Nephron (organoid): ENCODE measurements around the gene CACNA1C.
"Not testable (repeated sequence)": the region's sequence is repeated elsewhere in the genome, so short reads cannot be mapped to it uniquely, and the experiment has no call there.

ENCODE experiments used
- H3K27ac Mint-ChIP-seq, 3 experiments: 2 replicates each; pipeline ENCODE4 v1.8.0; 2020; ENCODE audit warnings: mixed read lengths in 3 of 3, mild to moderate bottlenecking in 2 of 3, moderate library complexity in 1 of 3
- H3K27me3 Mint-ChIP-seq: 2 replicates; pipeline ENCODE4 v1.8.0; 2021; ENCODE audit warnings: low read depth, mild to moderate bottlenecking, moderate library complexity, mixed read lengths
- H3K36me3 Mint-ChIP-seq: 2 replicates; pipeline ENCODE4 v1.8.0; 2020; ENCODE audit warnings: low read depth, mixed read lengths
- H3K4me1 Mint-ChIP-seq: 2 replicates; pipeline ENCODE4 v1.8.0; 2020; ENCODE audit warnings: mixed read lengths
- H3K4me3 Mint-ChIP-seq, 3 experiments: 2 replicates each; pipeline ENCODE4 v1.8.0; 2020; ENCODE audit warnings: mild to moderate bottlenecking in 3 of 3, mixed read lengths in 3 of 3, moderate library complexity in 2 of 3
- H3K9me3 Mint-ChIP-seq: 2 replicates; pipeline ENCODE4 v1.8.0; 2020; ENCODE audit warnings: mixed read lengths
- CTCF ChIP-seq, 3 experiments: fragments of 200-600 bp; sonication (generic); IDR thresholded peaks; one replicate each; pipeline ENCODE4 v1.5.0; 2021; ENCODE audit warnings: antibody characterized with exemption in 3 of 3; ENCODE audit not compliant: unreplicated experiment in 3 of 3

Gene CACNA1C

GRCh38 chr12:2248087-2248900, 195.5 kb downstream of the CACNA1C start:
- peak overlapping the region; percentile 67 to 89 (median 81) for H3K27ac Mint-ChIP-seq
- no peaks in the 10 kb centered on the region for H3K36me3 Mint-ChIP-seq
- peaks cover 13% of the 10 kb centered on the region for H3K27me3 Mint-ChIP-seq
- no peak for TF ChIP-seq CTCF (IDR thresholded peaks at IDR 0.05; ENCODE audit: unreplicated experiment in 3 of 3)
- H3K4me1 Mint-ChIP-seq: peaks cover 46% of the 10 kb centered on the region
- no peaks in the 10 kb centered on the region for H3K9me3 Mint-ChIP-seq
- no peak overlapping the region for H3K4me3 Mint-ChIP-seq

GRCh38 chr12:2248901-2249381, 196.2 kb downstream of the CACNA1C start:
- H3K36me3 Mint-ChIP-seq: no peaks in the 10 kb centered on the region

GRCh38 chr12:2250797-2251196, 198.0 kb downstream of the CACNA1C start:
- peaks cover 3% of the 10 kb centered on the region for H3K9me3 Mint-ChIP-seq
- peaks cover 10% of the 10 kb centered on the region for H3K27me3 Mint-ChIP-seq
- no peak overlapping the region for H3K4me3 Mint-ChIP-seq
- peak overlapping the region in 1 of 3 experiments; percentile 0 for H3K27ac Mint-ChIP-seq
- peaks cover 4% of the 10 kb centered on the region for H3K36me3 Mint-ChIP-seq
- TF ChIP-seq CTCF (IDR thresholded peaks at IDR 0.05; ENCODE audit: unreplicated experiment in 3 of 3): no peak
- H3K4me1 Mint-ChIP-seq: peaks cover 32% of the 10 kb centered on the region

More at GRCh38 chr12:2248901-2249381, 196.2 kb downstream of the CACNA1C start:
- Mint-ChIP-seq H3K27me3 (peaks cover 12% of the 10 kb centered on the region), H3K4me3 (no peak overlapping the region), H3K4me1 (peaks cover 44% of the 10 kb centered on the region), H3K9me3 (no peaks in the 10 kb centered on the region), H3K27ac (peak overlapping the region in 2 of 3 experiments; percentile 81 to 89)
- TF ChIP-seq CTCF (IDR thresholded peaks at IDR 0.05; ENCODE audit: unreplicated experiment in 3 of 3): no peak

GRCh38 chr12:2251526-2252209, 198.9 kb downstream of the CACNA1C start:
- Mint-ChIP-seq H3K4me1 (peaks cover 32% of the 10 kb centered on the region), H3K27ac (peak overlapping the region in 2 of 3 experiments; percentile 57 to 64), H3K9me3 (peaks cover 6% of the 10 kb centered on the region), H3K27me3 (peaks cover 10% of the 10 kb centered on the region), H3K36me3 (peaks cover 7% of the 10 kb centered on the region), H3K4me3 (no peak overlapping the region)
- TF ChIP-seq CTCF (IDR thresholded peaks at IDR 0.05; ENCODE audit: unreplicated experiment in 3 of 3): no peak

GRCh38 chr12:2255311-2255710, 202.5 kb downstream of the CACNA1C start:
- Mint-ChIP-seq H3K4me1 (peaks cover 22% of the 10 kb centered on the region), H3K36me3 (peaks cover 11% of the 10 kb centered on the region), H3K27ac (no peak overlapping the region), H3K27me3 (no peaks in the 10 kb centered on the region), H3K4me3 (no peak overlapping the region), H3K9me3 (peaks cover 11% of the 10 kb centered on the region)
- TF ChIP-seq CTCF (IDR thresholded peaks at IDR 0.05; ENCODE audit: unreplicated experiment in 3 of 3): no peak

GRCh38 chr12:2255731-2256130, 202.9 kb downstream of the CACNA1C start:
- H3K36me3 Mint-ChIP-seq: peaks cover 11% of the 10 kb centered on the region
- peaks cover 11% of the 10 kb centered on the region for H3K9me3 Mint-ChIP-seq
- not testable (repeated sequence) for H3K27me3 Mint-ChIP-seq, H3K27ac Mint-ChIP-seq, H3K4me3 Mint-ChIP-seq
- H3K4me1 Mint-ChIP-seq: peaks cover 21% of the 10 kb centered on the region
